ENCODE data around the gene UBE3C.
"Not testable (repeated sequence)": the region's sequence is repeated elsewhere in the genome, so short reads cannot be mapped to it uniquely, and the experiment has no call there.

Gene UBE3C

GRCh38 chr7:157248659-157249058 is 109.9 kb downstream of the UBE3C start:
- TF ChIP-seq, protein P1, sequence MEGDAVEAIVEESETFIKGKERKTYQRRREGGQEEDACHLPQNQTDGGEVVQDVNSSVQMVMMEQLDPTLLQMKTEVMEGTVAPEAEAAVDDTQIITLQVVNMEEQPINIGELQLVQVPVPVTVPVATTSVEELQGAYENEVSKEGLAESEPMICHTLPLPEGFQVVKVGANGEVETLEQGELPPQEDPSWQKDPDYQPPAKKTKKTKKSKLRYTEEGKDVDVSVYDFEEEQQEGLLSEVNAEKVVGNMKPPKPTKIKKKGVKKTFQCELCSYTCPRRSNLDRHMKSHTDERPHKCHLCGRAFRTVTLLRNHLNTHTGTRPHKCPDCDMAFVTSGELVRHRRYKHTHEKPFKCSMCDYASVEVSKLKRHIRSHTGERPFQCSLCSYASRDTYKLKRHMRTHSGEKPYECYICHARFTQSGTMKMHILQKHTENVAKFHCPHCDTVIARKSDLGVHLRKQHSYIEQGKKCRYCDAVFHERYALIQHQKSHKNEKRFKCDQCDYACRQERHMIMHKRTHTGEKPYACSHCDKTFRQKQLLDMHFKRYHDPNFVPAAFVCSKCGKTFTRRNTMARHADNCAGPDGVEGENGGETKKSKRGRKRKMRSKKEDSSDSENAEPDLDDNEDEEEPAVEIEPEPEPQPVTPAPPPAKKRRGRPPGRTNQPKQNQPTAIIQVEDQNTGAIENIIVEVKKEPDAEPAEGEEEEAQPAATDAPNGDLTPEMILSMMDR (IDR thresholded peaks at IDR 0.05; ENCODE audit: low read depth, low read length, missing control alignments) = no peak
- H3K4me3 ChIP-seq (ENCODE audit: low read depth, low read length) = no peak overlapping the region
- no peak for DNase-seq (ENCODE audit: low read depth)

GRCh38 chr7:157250605-157251228 is 112.0 kb downstream of the UBE3C start:
- no peak overlapping the region for H3K4me3 ChIP-seq (ENCODE audit: low read depth, low read length)
- peak; percentile 36 for DNase-seq (ENCODE audit: low read depth)
- TF ChIP-seq, protein P1 (IDR thresholded peaks at IDR 0.05; ENCODE audit: low read depth, low read length, missing control alignments) = peak; percentile 80

GRCh38 chr7:157251817-157252216 is 113.1 kb downstream of the UBE3C start:
- not testable (repeated sequence) for H3K4me3 ChIP-seq (ENCODE audit: low read depth, low read length); DNase-seq (ENCODE audit: low read depth)

GRCh38 chr7:157253850-157254249 is 115.1 kb downstream of the UBE3C start:
- TF ChIP-seq, protein P1 (IDR thresholded peaks at IDR 0.05; ENCODE audit: low read depth, low read length, missing control alignments) = no peak
- DNase-seq (ENCODE audit: low read depth) = no peak
- H3K4me3 ChIP-seq (ENCODE audit: low read depth, low read length) = no peak overlapping the region

DNA sequence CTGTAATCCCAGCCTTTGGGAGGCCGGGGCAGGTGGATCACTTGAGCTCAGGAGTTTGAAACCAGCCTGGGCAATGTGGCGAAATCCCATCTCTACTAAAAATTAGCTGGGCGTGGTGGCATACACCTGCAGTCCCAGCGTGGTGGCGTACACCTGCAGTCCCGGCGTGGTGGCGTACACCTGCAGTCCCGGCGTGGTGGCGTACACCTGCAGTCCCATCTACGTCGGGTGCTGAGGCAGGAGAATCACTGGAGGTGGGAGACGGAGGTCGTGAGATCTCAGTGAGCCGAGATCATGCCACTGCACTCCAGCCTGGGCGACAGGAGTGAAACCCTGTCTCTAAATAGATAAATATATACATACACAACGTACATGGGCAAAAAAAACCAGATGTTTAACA is 116.1 kb downstream of the UBE3C start:
- H3K4me3 ChIP-seq (ENCODE audit: low read depth, low read length); DNase-seq (ENCODE audit: low read depth): not testable (repeated sequence)

DNA sequence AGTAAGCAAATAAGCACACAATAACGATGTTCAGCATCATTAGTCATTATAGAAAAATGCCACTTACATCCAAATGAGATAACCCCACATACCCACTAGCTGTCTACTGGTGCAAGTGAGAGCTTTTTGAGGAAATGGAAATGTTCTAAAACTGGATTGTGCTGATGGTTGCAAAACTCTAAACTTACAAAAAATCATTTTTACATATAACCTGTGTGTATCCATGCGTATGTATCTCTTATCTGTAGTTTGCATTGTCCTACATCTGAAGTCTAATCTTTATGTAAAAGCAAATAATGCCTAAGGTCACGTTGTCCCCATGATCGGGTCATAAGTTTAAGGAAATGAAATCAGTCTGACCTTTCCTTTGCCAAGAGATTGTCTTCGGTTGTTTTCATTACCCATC is 116.5 kb downstream of the UBE3C start:
- DNase-seq (ENCODE audit: low read depth) = no peak
- H3K4me3 ChIP-seq (ENCODE audit: low read depth, low read length) = no peak overlapping the region
- TF ChIP-seq, protein P1 (IDR thresholded peaks at IDR 0.05; ENCODE audit: low read depth, low read length, missing control alignments) = no peak

GRCh38 chr7:157263156-157263555 is 124.4 kb downstream of the UBE3C start:
- TF ChIP-seq, protein P1 (IDR thresholded peaks at IDR 0.05; ENCODE audit: low read depth, low read length, missing control alignments) = no peak
- no peak for DNase-seq (ENCODE audit: low read depth)
- no peak overlapping the region for H3K4me3 ChIP-seq (ENCODE audit: low read depth, low read length)

GRCh38 chr7:157265051-157265450 is 126.3 kb downstream of the UBE3C start:
- TF ChIP-seq, protein P1 (IDR thresholded peaks at IDR 0.05; ENCODE audit: low read depth, low read length, missing control alignments) = no peak
- no peak for DNase-seq (ENCODE audit: low read depth)
- no peak overlapping the region for H3K4me3 ChIP-seq (ENCODE audit: low read depth, low read length)
